ENCODE results near the gene DOCK4. TPM values are rescaled to one million over a fixed set of nuclear protein-coding genes. Genes with fewer than 3 reads are reported as not detected.

Gene DOCK4
- total RNA-seq, 1 donor from 2014 or later, result 43.0 TPM

GRCh38 chr7:112072541-112073245 lies 133.5 kb downstream of the DOCK4 start:
- H3K27me3 Mint-ChIP-seq (ENCODE audit: low read depth), result no peaks in the 10 kb centered on the region
- H3K27ac Mint-ChIP-seq (ENCODE audit: unreplicated experiment), result no peak overlapping the region
- peaks cover 9% of the 10 kb centered on the region for H3K36me3 Mint-ChIP-seq (ENCODE audit: low read depth)
- peaks cover 20% of the 10 kb centered on the region for H3K9me3 Mint-ChIP-seq (ENCODE audit: low read depth)
- peaks cover 56% of the 10 kb centered on the region for H3K4me1 Mint-ChIP-seq (ENCODE audit: low read depth)
- H3K4me3 Mint-ChIP-seq (ENCODE audit: unreplicated experiment), result no peak overlapping the region
- no peak for DNase-seq (ENCODE audit: low spot score)
- no peak for TF ChIP-seq CTCF (IDR thresholded peaks at IDR 0.05)

GRCh38 chr7:112071856-112072255 lies 134.3 kb downstream of the DOCK4 start:
- Mint-ChIP-seq H3K27me3 (ENCODE audit: low read depth) (no peaks in the 10 kb centered on the region), H3K27ac (ENCODE audit: unreplicated experiment) (no peak overlapping the region), H3K4me1 (ENCODE audit: low read depth) (peaks cover 59% of the 10 kb centered on the region), H3K36me3 (ENCODE audit: low read depth) (peaks cover 9% of the 10 kb centered on the region), H3K9me3 (ENCODE audit: low read depth) (peaks cover 20% of the 10 kb centered on the region), H3K4me3 (ENCODE audit: unreplicated experiment) (no peak overlapping the region)
- DNase-seq (ENCODE audit: low spot score), result no peak
- TF ChIP-seq CTCF (IDR thresholded peaks at IDR 0.05), result no peak

GRCh38 chr7:112070674-112071256 lies 135.4 kb downstream of the DOCK4 start:
- DNase-seq (ENCODE audit: low spot score), result no peak
- Mint-ChIP-seq H3K27ac (ENCODE audit: unreplicated experiment) (no peak overlapping the region), H3K4me3 (ENCODE audit: unreplicated experiment) (no peak overlapping the region), H3K27me3 (ENCODE audit: low read depth) (no peaks in the 10 kb centered on the region), H3K9me3 (ENCODE audit: low read depth) (peaks cover 20% of the 10 kb centered on the region), H3K36me3 (ENCODE audit: low read depth) (peaks cover 9% of the 10 kb centered on the region), H3K4me1 (ENCODE audit: low read depth) (peaks cover 50% of the 10 kb centered on the region)
- no peak for TF ChIP-seq CTCF (IDR thresholded peaks at IDR 0.05)

- H3K27me3 Mint-ChIP-seq (ENCODE audit: low read depth), result no peaks in the 10 kb centered on the region
- TF ChIP-seq CTCF (IDR thresholded peaks at IDR 0.05), result no peak
- peaks cover 16% of the 10 kb centered on the region for H3K9me3 Mint-ChIP-seq (ENCODE audit: low read depth)
- peaks cover 7% of the 10 kb centered on the region for H3K36me3 Mint-ChIP-seq (ENCODE audit: low read depth)
- DNase-seq (ENCODE audit: low spot score), result no peak
- H3K27ac Mint-ChIP-seq (ENCODE audit: unreplicated experiment), result no peak overlapping the region
- no peak overlapping the region for H3K4me3 Mint-ChIP-seq (ENCODE audit: unreplicated experiment)
- H3K4me1 Mint-ChIP-seq (ENCODE audit: low read depth), result peaks cover 50% of the 10 kb centered on the region
Measured at GRCh38 chr7:112069879-112070321, 136.3 kb downstream of the DOCK4 start.

GRCh38 chr7:112068967-112069366 lies 137.2 kb downstream of the DOCK4 start:
- DNase-seq (ENCODE audit: low spot score), result no peak
- H3K36me3 Mint-ChIP-seq (ENCODE audit: low read depth), result peaks cover 2% of the 10 kb centered on the region
- H3K27ac Mint-ChIP-seq (ENCODE audit: unreplicated experiment), result no peak overlapping the region
- no peaks in the 10 kb centered on the region for H3K27me3 Mint-ChIP-seq (ENCODE audit: low read depth)
- TF ChIP-seq CTCF (IDR thresholded peaks at IDR 0.05), result no peak
- H3K4me3 Mint-ChIP-seq (ENCODE audit: unreplicated experiment), result no peak overlapping the region
- peaks cover 8% of the 10 kb centered on the region for H3K9me3 Mint-ChIP-seq (ENCODE audit: low read depth)
- peaks cover 54% of the 10 kb centered on the region for H3K4me1 Mint-ChIP-seq (ENCODE audit: low read depth)
